GM21367 (cell line): Measurements from ENCODE around the gene PODNL1.

Experiments used
- ATAC-seq: cut with Tn5 transposase; IDR thresholded peaks from one replicate; pipeline ENCODE4 v1.9.1; 2021; ENCODE audit not compliant: unreplicated experiment

Gene PODNL1

GRCh38 chr19:13938301-13939064, at the start of gene PODNL1:
Gene PODNL1, minus strand, starts transcription at chr19:13938417. Its CDS starts 236 bp downstream, at chr19:13938181.
- no peak for ATAC-seq

GRCh38 chr19:13987101-13987890, 49.1 kb upstream of the PODNL1 start:
- no peak for ATAC-seq

- ATAC-seq, result peak; percentile 75
Measured at GRCh38 chr19:13986348-13986904, 48.2 kb upstream of the PODNL1 start.

- peak; percentile 25 for ATAC-seq
Measured at GRCh38 chr19:13985771-13986347, 47.6 kb upstream of the PODNL1 start.

- no peak for ATAC-seq
Measured at GRCh38 chr19:13984875-13985741, 46.9 kb upstream of the PODNL1 start.

GRCh38 chr19:13984186-13984585, 46.0 kb upstream of the PODNL1 start:
- ATAC-seq, result no peak

GRCh38 chr19:13983213-13983889, 45.1 kb upstream of the PODNL1 start:
- no peak for ATAC-seq

- ATAC-seq, result no peak
Measured at GRCh38 chr19:13982773-13983172, 44.6 kb upstream of the PODNL1 start.

GRCh38 chr19:13981988-13982501, 43.8 kb upstream of the PODNL1 start:
- no peak for ATAC-seq

GRCh38 chr19:13981467-13981866, 43.2 kb upstream of the PODNL1 start:
- ATAC-seq, result no peak

GRCh38 chr19:13981021-13981420, 42.8 kb upstream of the PODNL1 start:
- ATAC-seq, result no peak

- ATAC-seq, result no peak
Measured at GRCh38 chr19:13980340-13980739, 42.1 kb upstream of the PODNL1 start.

GRCh38 chr19:13979686-13980085, 41.5 kb upstream of the PODNL1 start:
- ATAC-seq, result no peak

GRCh38 chr19:13979244-13979615, 41.0 kb upstream of the PODNL1 start:
- no peak for ATAC-seq

- ATAC-seq, result no peak
Measured at GRCh38 chr19:13978351-13979243, 40.4 kb upstream of the PODNL1 start.

- ATAC-seq, result no peak
Measured at GRCh38 chr19:13977803-13978202, 39.6 kb upstream of the PODNL1 start.

- ATAC-seq, result no peak
Measured at GRCh38 chr19:13976446-13976845, 38.2 kb upstream of the PODNL1 start.

GRCh38 chr19:13975870-13976269, 37.7 kb upstream of the PODNL1 start:
- ATAC-seq, result no peak

- no peak for ATAC-seq
Measured at GRCh38 chr19:13974073-13974472, 35.9 kb upstream of the PODNL1 start.
